Calu3 (cell line): ENCODE results near the gene AGBL4. TPM values are rescaled to one million over a fixed set of nuclear protein-coding genes. Genes with fewer than 3 reads are reported as not detected.

ENCODE experiments used
- BruUV-seq: library from RNA; stranded (reverse); fragments of 400-500 nt; replicated peaks from 2 replicates; lab custom pipeline; 2021; lab: Mats Ljungman, UMichigan
- CTCF ChIA-PET: fragments of 300-600 bp; sonication (Branson Sonifier 250); formaldehyde crosslinking; loops from one replicate; lab custom pipeline; 2022; ENCODE audit warnings: antibody characterized with exemption; lab: Charles Lee
- DNase-seq: peaks from one replicate; pipeline ENCODE4 v3.0.0; 2022
- H3K27ac Mint-ChIP-seq: one replicate; pipeline ENCODE4 v1.8.0; 2022; ENCODE audit warnings: mixed read lengths; ENCODE audit not compliant: unreplicated experiment
- H3K27me3 Mint-ChIP-seq: one replicate; pipeline ENCODE4 v1.8.0; 2022; ENCODE audit warnings: mixed read lengths; ENCODE audit not compliant: unreplicated experiment
- H3K36me3 Mint-ChIP-seq: one replicate; pipeline ENCODE4 v1.8.0; 2022; ENCODE audit warnings: mild to moderate bottlenecking, moderate library complexity, mixed read lengths; ENCODE audit not compliant: insufficient read depth, unreplicated experiment
- H3K4me1 Mint-ChIP-seq: one replicate; pipeline ENCODE4 v1.8.0; 2022; ENCODE audit warnings: mild to moderate bottlenecking, low read depth, mixed read lengths; ENCODE audit not compliant: unreplicated experiment
- H3K4me3 Mint-ChIP-seq: one replicate; pipeline ENCODE4 v1.8.0; 2022; ENCODE audit warnings: mild to moderate bottlenecking, low read depth, moderate library complexity, mixed read lengths; ENCODE audit not compliant: unreplicated experiment
- H3K9me3 Mint-ChIP-seq: one replicate; pipeline ENCODE4 v1.8.0; 2022; ENCODE audit warnings: low read depth, mixed read lengths; ENCODE audit not compliant: unreplicated experiment
- intact Hi-C: fragments of 100-400 bp; cut with micrococcal nuclease; formaldehyde crosslinking; loops from one replicate; pipeline ENCODE4 v1.10.0; 2022; ENCODE audit not compliant: unreplicated experiment
- total RNA-seq: library from RNA; stranded (reverse); gene quantifications from 2 replicates; pipeline ENCODE4 v1.2.3, GENCODE V29; 2022
- TF ChIP-seq, protein P1 (sequence below): fragments of 200-600 bp; IDR thresholded peaks from one replicate; pipeline ENCODE4 v1.8.0; 2022; ENCODE audit warnings: antibody characterized with exemption; ENCODE audit not compliant: unreplicated experiment

The AGBL4 gene
- total RNA-seq, 1 experiment from 2014 or later, result not detected

DNA sequence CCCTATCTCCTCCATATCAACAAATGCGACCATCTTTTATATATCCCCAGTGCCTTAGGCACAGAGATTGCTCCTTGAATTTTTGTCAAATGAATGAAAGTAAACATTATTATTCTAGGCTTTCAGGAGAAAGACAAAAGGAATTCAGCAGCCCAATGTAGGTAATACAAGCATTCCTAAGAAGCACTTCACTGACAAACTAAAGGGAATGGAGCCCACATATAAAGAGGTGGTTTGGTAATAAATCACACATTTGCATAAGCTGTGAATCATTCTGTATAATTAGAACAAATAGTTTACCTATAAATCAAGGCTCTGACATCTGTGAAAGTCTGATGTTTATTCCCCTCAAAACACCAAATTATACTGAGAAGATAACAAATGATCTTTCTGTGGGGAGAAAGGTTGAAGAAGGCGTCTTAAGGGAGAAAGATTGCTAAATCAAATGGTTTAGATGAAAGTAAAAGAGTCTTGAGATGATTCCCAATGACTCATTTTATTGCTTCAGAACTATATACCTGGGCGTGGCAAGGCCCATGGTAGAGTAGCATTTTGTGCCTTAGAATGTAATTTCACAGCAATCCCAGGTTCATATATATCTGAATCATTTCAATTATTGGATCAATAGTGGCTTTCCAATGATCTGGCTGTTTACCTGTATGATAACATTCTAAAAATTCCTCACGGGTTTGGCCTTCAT, 558.1 kb downstream of the AGBL4 start:
- H3K4me1 Mint-ChIP-seq, result peaks cover 25% of the 10 kb centered on the region
- H3K27ac Mint-ChIP-seq, result no peak overlapping the region
- no peak overlapping the region for H3K4me3 Mint-ChIP-seq
- H3K36me3 Mint-ChIP-seq, result no peaks in the 10 kb centered on the region
- H3K9me3 Mint-ChIP-seq, result peaks cover 3% of the 10 kb centered on the region
- intact Hi-C loops, result no loop called here
- CTCF ChIA-PET, result interaction anchor here (0.7 kb wide), 2 partner anchors 199 to 368 kb away, joined by 3 read pairs; no protein-coding TSS in a partner anchor
- H3K27me3 Mint-ChIP-seq, result no peaks in the 10 kb centered on the region
- TF ChIP-seq, protein P1, sequence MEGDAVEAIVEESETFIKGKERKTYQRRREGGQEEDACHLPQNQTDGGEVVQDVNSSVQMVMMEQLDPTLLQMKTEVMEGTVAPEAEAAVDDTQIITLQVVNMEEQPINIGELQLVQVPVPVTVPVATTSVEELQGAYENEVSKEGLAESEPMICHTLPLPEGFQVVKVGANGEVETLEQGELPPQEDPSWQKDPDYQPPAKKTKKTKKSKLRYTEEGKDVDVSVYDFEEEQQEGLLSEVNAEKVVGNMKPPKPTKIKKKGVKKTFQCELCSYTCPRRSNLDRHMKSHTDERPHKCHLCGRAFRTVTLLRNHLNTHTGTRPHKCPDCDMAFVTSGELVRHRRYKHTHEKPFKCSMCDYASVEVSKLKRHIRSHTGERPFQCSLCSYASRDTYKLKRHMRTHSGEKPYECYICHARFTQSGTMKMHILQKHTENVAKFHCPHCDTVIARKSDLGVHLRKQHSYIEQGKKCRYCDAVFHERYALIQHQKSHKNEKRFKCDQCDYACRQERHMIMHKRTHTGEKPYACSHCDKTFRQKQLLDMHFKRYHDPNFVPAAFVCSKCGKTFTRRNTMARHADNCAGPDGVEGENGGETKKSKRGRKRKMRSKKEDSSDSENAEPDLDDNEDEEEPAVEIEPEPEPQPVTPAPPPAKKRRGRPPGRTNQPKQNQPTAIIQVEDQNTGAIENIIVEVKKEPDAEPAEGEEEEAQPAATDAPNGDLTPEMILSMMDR, result no peak
- DNase-seq, result no peak
- no TSS peak for BruUV-seq

DNA sequence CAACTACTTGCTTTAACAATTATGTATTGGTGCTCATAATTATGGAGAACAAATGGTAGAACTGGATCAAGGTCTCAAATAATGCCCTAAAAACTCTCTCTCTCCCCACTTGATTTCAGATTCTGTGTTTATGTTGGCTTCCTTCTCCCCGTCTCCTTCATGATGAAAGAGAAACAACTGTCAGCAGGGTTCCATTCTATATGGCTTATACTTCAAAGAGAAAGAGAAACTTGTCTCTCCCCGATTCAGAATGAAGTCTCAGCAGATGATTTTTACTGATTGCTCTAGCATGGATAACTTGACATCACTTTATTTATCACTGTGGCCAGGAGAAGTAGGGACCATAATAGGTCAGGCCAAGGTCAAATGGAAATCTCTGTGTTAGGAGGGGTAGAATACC, 575.6 kb downstream of the AGBL4 start:
- Mint-ChIP-seq H3K4me3 (no peak overlapping the region), H3K27me3 (no peaks in the 10 kb centered on the region), H3K27ac (no peak overlapping the region), H3K36me3 (no peaks in the 10 kb centered on the region), H3K9me3 (peaks cover 8% of the 10 kb centered on the region), H3K4me1 (no peaks in the 10 kb centered on the region)
- TF ChIP-seq, protein P1, result no peak
- CTCF ChIA-PET, result no interaction called here
- no peak for DNase-seq
- intact Hi-C loops, result no loop called here
- BruUV-seq, result no TSS peak

DNA sequence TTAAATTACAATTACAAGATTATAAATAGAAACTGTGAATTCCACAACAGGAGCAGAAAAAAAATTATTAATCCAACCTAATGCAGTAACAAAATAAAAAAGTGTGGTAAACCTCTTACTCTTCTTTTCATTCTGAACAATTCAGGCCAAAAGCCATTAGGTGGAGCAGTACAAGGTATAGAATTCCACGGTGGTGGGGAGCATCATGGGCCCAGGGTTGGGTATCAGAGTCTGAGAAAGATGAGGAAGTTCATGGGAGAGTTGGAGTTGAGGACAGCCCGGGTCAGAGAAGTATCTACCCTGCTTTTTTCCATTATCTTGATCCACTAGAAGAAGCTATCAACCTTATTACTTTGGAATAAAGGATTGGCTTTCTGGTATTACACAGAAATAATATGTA, 586.9 kb downstream of the AGBL4 start:
- H3K4me3 Mint-ChIP-seq, result no peak overlapping the region
- intact Hi-C loops, result no loop called here
- H3K9me3 Mint-ChIP-seq, result peaks cover 10% of the 10 kb centered on the region
- no peaks in the 10 kb centered on the region for H3K4me1 Mint-ChIP-seq
- CTCF ChIA-PET, result no interaction called here
- TF ChIP-seq, protein P1, result no peak
- DNase-seq, result no peak
- BruUV-seq, result no TSS peak
- H3K27ac Mint-ChIP-seq, result no peak overlapping the region
- H3K36me3 Mint-ChIP-seq, result no peaks in the 10 kb centered on the region
- no peaks in the 10 kb centered on the region for H3K27me3 Mint-ChIP-seq

DNA sequence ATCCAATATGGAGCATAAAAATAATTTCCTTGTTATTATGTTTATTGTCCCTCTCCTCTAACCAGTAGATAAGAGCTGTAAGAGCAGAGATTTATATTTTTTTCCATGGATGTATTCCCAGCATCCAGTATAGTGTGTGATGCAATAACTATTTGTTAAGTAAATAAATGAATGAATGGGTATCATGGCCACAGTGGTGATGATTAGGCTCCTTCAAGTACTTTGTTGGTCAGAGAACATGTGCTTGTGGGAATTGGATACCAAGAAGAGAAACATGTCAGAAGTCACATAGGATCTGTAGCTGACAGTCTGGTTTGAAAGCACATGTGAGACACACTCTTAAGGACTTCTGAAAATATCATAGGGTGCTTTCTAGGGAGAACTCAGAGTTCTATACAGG, 588.5 kb downstream of the AGBL4 start:
- Mint-ChIP-seq H3K27me3 (no peaks in the 10 kb centered on the region), H3K36me3 (no peaks in the 10 kb centered on the region), H3K9me3 (peaks cover 5% of the 10 kb centered on the region), H3K27ac (no peak overlapping the region), H3K4me3 (no peak overlapping the region), H3K4me1 (no peaks in the 10 kb centered on the region)
- CTCF ChIA-PET, result no interaction called here
- BruUV-seq, result no TSS peak
- no peak for DNase-seq
- intact Hi-C loops, result no loop called here
- TF ChIP-seq, protein P1, result no peak
